Keratinocyte (primary cell): ENCODE results near the gene BEGAIN. TPM values are rescaled to one million over a fixed set of nuclear protein-coding genes. Genes with fewer than 3 reads are reported as not detected.

Source experiments
- DNase-seq: peaks from one replicate; pipeline ENCODE4 v3.0.0-alpha.2; 2011; ENCODE audit warnings: low read depth, missing footprints, low spot score
- FAIRE-seq: peaks from 2 replicates; lab custom pipeline; 2011; peaks lifted over from hg19 to GRCh38; lab: Jason Lieb, UNC
- H2AFZ ChIP-seq: 2 replicates; pipeline ENCODE4 v1.6.0; 2012; ENCODE audit warnings: low read length, control low read depth, inconsistent platforms; ENCODE audit not compliant: control insufficient read depth
- H3K27ac ChIP-seq: 2 replicates; pipeline ENCODE4 v1.5.1; 2011; ENCODE audit warnings: low read length; ENCODE audit not compliant: control insufficient read depth, insufficient read depth
- H3K27me3 ChIP-seq: 3 replicates; pipeline ENCODE4 v1.6.0; 2011; ENCODE audit warnings: low read length; ENCODE audit not compliant: control insufficient read depth, insufficient read depth; ENCODE audit errors: extremely low read depth
- H3K36me3 ChIP-seq, 2 experiments: 2 replicates in 1 of 2; 3 replicates in 1 of 2; pipeline ENCODE4 v1.5.1; 2011; ENCODE audit warnings: low read length in 2 of 2, mild to moderate bottlenecking in 1 of 2; ENCODE audit not compliant: control insufficient read depth in 2 of 2, insufficient read depth in 2 of 2; ENCODE audit errors: extremely low read depth in 1 of 2
- H3K4me1 ChIP-seq: 3 replicates; pipeline ENCODE4 v1.5.1; 2011; ENCODE audit warnings: low read length; ENCODE audit not compliant: control insufficient read depth, insufficient read depth; ENCODE audit errors: extremely low read depth
- H3K4me2 ChIP-seq: 3 replicates; pipeline ENCODE4 v1.6.0; 2011; ENCODE audit warnings: low read depth, low read length; ENCODE audit not compliant: control insufficient read depth, insufficient read depth; ENCODE audit errors: extremely low read depth
- H3K4me3 ChIP-seq, 3 experiments: fragments of 200-600 bp in 1 of 3; sonication (generic) in 1 of 3; 2 replicates in 2 of 3; 3 replicates in 1 of 3; pipeline ENCODE4 v1.5.1; 2011 to 2016; ENCODE audit warnings: low read length in 3 of 3, mild to moderate bottlenecking in 3 of 3, control low read depth in 2 of 3, inconsistent platforms in 1 of 3, low read depth in 1 of 3, mixed read lengths in 1 of 3, mixed run types in 1 of 3, moderate library complexity in 1 of 3; ENCODE audit not compliant: control insufficient read depth in 2 of 3, insufficient read depth in 2 of 3; ENCODE audit errors: extremely low read depth in 1 of 3
- H3K79me2 ChIP-seq: 2 replicates; pipeline ENCODE4 v1.6.0; 2012; ENCODE audit warnings: low read length; ENCODE audit not compliant: control insufficient read depth, insufficient read depth
- H3K9ac ChIP-seq: 3 replicates; pipeline ENCODE4 v1.6.0; 2011; ENCODE audit warnings: low read length; ENCODE audit not compliant: control insufficient read depth, insufficient read depth; ENCODE audit errors: extremely low read depth
- H3K9me1 ChIP-seq: 3 replicates; pipeline ENCODE4 v1.6.0; 2011; ENCODE audit warnings: low read length; ENCODE audit not compliant: control insufficient read depth, insufficient read depth; ENCODE audit errors: extremely low read depth
- H3K9me3 ChIP-seq: 2 replicates; pipeline ENCODE4 v1.5.1; 2012; ENCODE audit warnings: low read depth, low read length; ENCODE audit not compliant: control insufficient read depth
- H4K20me1 ChIP-seq: 3 replicates; pipeline ENCODE4 v1.6.0; 2011; ENCODE audit warnings: low read length; ENCODE audit not compliant: control insufficient read depth, insufficient read depth; ENCODE audit errors: extremely low read depth
- CTCF ChIP-seq, 3 experiments: IDR thresholded peaks in 1 of 3; conservative IDR thresholded peaks in 1 of 3; optimal IDR thresholded peaks in 1 of 3; 2 replicates in 2 of 3; 3 replicates in 1 of 3; pipeline versions ENCODE3 to v1.5.1; 2011; ENCODE audit warnings: low read length in 3 of 3, mild to moderate bottlenecking in 3 of 3, moderate library complexity in 2 of 3, control low read depth in 1 of 3, inconsistent platforms in 1 of 3; ENCODE audit not compliant: insufficient read depth in 2 of 3; ENCODE audit errors: extremely low read depth in 1 of 3
- EZH2 ChIP-seq: IDR thresholded peaks from one replicate; pipeline ENCODE4 v1.6.1; 2012; ENCODE audit warnings: inconsistent platforms, mild to moderate bottlenecking, low read length, moderate library complexity
- dilution Hi-C: fragments of 300-500 bp; cut with MboI; formaldehyde crosslinking; loops from one replicate; pipeline ENCODE4 v1.7.0; 2020; ENCODE audit warnings: low sequenced_read_pairs; ENCODE audit not compliant: extremely low pct_ligation_motif_present
- polyA minus RNA-seq, 3 experiments: library from RNA; depleted of rRNA, polyadenylated mRNA; stranded (reverse); fragments of >200 nt; gene quantifications; 1 replicate in 1 of 3; 2 replicates in 1 of 3; 3 replicates in 1 of 3; pipeline ENCODE4 v1.2.3, GENCODE V29; 2011
- polyA plus RNA-seq, 5 experiments: library from polyadenylated mRNA; depleted of rRNA in 3 of 5; stranded (reverse) in 3 of 5; stranded (forward) in 1 of 5; unstranded in 1 of 5; fragments of >200 nt; gene quantifications; 1 replicate in 1 of 5; 2 replicates in 3 of 5; 3 replicates in 1 of 5; pipeline versions ENCODE4 v1.2.1 to v1.2.3, GENCODE V29; 2011 to 2012; ENCODE audit warnings: missing spikeins in 2 of 5, low read depth in 1 of 5, low replicate concordance in 1 of 5

BEGAIN gene
- polyA plus RNA-seq = 0.25 to 0.41 TPM (median 0.28 TPM) in 3 replicates
- not detected for polyA plus RNA-seq (2011; ENCODE audit: low read depth)
- 0.19 and 0.95 TPM in 2 replicates for polyA plus RNA-seq (2011; cell fraction: cytosol; rRNA removed)
- 1.0 and 1.1 TPM in 2 replicates for polyA plus RNA-seq (2011; cell fraction: nucleus; rRNA removed)
- polyA plus RNA-seq (2012; ENCODE audit: low replicate concordance) = 0.22 and 0.31 TPM in 2 replicates
- polyA minus RNA-seq = 0.03 to 1.6 TPM (median 0.06 TPM) in 3 replicates
- polyA minus RNA-seq (2011; cell fraction: cytosol; rRNA and poly(A)+ RNA removed) = not detected
- 0.31 and 0.42 TPM in 2 replicates for polyA minus RNA-seq (2011; cell fraction: nucleus; rRNA and poly(A)+ RNA removed)

- peaks cover 27% of the 10 kb centered on the region for H3K27me3 ChIP-seq
- dilution Hi-C loops = no loop called here
- H3K9me1 ChIP-seq = no peaks in the 10 kb centered on the region
- H3K36me3 ChIP-seq = no peaks in the 10 kb centered on the region
- H3K79me2 ChIP-seq = no peaks in the 10 kb centered on the region
- H3K27ac ChIP-seq = no peak within 1 kb of the TSS
- H3K4me2 ChIP-seq = peak within 1 kb of the TSS; percentile 83
- peak within 1 kb of the TSS; percentile 84 for H2AFZ ChIP-seq
- no peak for DNase-seq
- peak within 1 kb of the TSS; percentile 44 to 67 (median 60) for H3K4me3 ChIP-seq
- TF ChIP-seq EZH2 = no peak
- FAIRE-seq = no peak
- H3K9me3 ChIP-seq = no peaks in the 10 kb centered on the region
- H3K4me1 ChIP-seq = no peaks in the 10 kb centered on the region
- H3K9ac ChIP-seq = peak within 1 kb of the TSS; percentile 54
- H4K20me1 ChIP-seq = no peaks in the 10 kb centered on the region
Measured at GRCh38 chr14:100587086-100587762, at the start of gene BEGAIN. TSS of gene BEGAIN (minus strand) at chr14:100587417. CDS start at chr14:100587290, 127 bp downstream.

GRCh38 chr14:100636559-100636958 lies 49.3 kb upstream of the BEGAIN start:
- no peak for FAIRE-seq
- H3K79me2 ChIP-seq = no peaks in the 10 kb centered on the region
- no peaks in the 10 kb centered on the region for H3K9me1 ChIP-seq
- H3K4me1 ChIP-seq = no peaks in the 10 kb centered on the region
- no peaks in the 10 kb centered on the region for H4K20me1 ChIP-seq
- H3K27ac ChIP-seq = no peak overlapping the region
- DNase-seq = no peak
- no peaks in the 10 kb centered on the region for H3K36me3 ChIP-seq
- no peaks in the 10 kb centered on the region for H3K9me3 ChIP-seq
- dilution Hi-C loops = no loop called here
- H3K9ac ChIP-seq = no peak overlapping the region
- H3K4me3 ChIP-seq = no peak overlapping the region
- H2AFZ ChIP-seq = no peak overlapping the region
- H3K4me2 ChIP-seq = no peak overlapping the region
- peaks cover 25% of the 10 kb centered on the region for H3K27me3 ChIP-seq
- no peak for TF ChIP-seq CTCF (optimal IDR thresholded peaks at IDR 0.05 in 1 of 3, IDR thresholded peaks at IDR 0.05 in 1 of 3, conservative IDR thresholded peaks at IDR 0.05 in 1 of 3; ENCODE audit: extremely low read depth in 1 of 3, insufficient read depth in 2 of 3, low read length in 3 of 3)
- no peak for TF ChIP-seq EZH2
